Measurements from ENCODE around the gene PPP1R2. TPM values are rescaled to one million over a fixed set of nuclear protein-coding genes. Genes with fewer than 3 reads are reported as not detected.
"Not testable (repeated sequence)": the region's sequence is repeated elsewhere in the genome, so short reads cannot be mapped to it uniquely, and the experiment has no call there.

The PPP1R2 gene
- total RNA-seq, 2 donors from 2014 or later = 24.2 to 30.7 TPM

- H3K27ac Mint-ChIP-seq; H3K9me3 Mint-ChIP-seq; H3K36me3 ChIP-seq (ENCODE audit: control insufficient read depth, insufficient read depth, low read length); H3K4me3 Mint-ChIP-seq; H3K27me3 Mint-ChIP-seq (ENCODE audit: insufficient read depth); H3K4me1 ChIP-seq (ENCODE audit: control insufficient read depth, insufficient read depth, low read length); H3K36me3 Mint-ChIP-seq (ENCODE audit: low read depth); H3K27ac ChIP-seq (ENCODE audit: low read depth, low read length); H3K4me1 Mint-ChIP-seq; H3K27me3 ChIP-seq (ENCODE audit: control insufficient read depth, insufficient read depth, low read length, poor library complexity, severe bottlenecking); H3K4me3 ChIP-seq (ENCODE audit: low read length); DNase-seq; H3K9ac ChIP-seq (ENCODE audit: extremely low read depth, low read length, poor library complexity, severe bottlenecking): not testable (repeated sequence)
- WGBS, 2 experiments (ENCODE audit: insufficient coverage in 1 of 2, insufficient read length in 1 of 2) = 68 to 75% methylated on average over 6 of the region's 6 CpGs
- H3K9me3 ChIP-seq (ENCODE audit: control insufficient read depth, low read length) = peaks cover 22% of the 10 kb centered on the region
Measured at GRCh38 chr3:195589796-195590195, 46.7 kb upstream of the PPP1R2 start.

- 86 to 90% methylated on average over 2 to 5 of the region's 5 CpGs for WGBS, 2 experiments (ENCODE audit: insufficient coverage in 1 of 2, insufficient read length in 1 of 2)
- no peak overlapping the region for H3K9ac ChIP-seq (ENCODE audit: extremely low read depth, low read length, poor library complexity, severe bottlenecking)
- no peaks in the 10 kb centered on the region for H3K27me3 Mint-ChIP-seq (ENCODE audit: insufficient read depth)
- no peaks in the 10 kb centered on the region for H3K27me3 ChIP-seq (ENCODE audit: control insufficient read depth, insufficient read depth, low read length, poor library complexity, severe bottlenecking)
- no peak overlapping the region for H3K27ac Mint-ChIP-seq
- H3K27ac ChIP-seq (ENCODE audit: low read depth, low read length) = no peak overlapping the region
- TF ChIP-seq CTCF (conservative IDR thresholded peaks at IDR 0.05) = no peak
- H3K4me3 ChIP-seq (ENCODE audit: low read length) = no peak overlapping the region
- peaks cover 4% of the 10 kb centered on the region for H3K4me1 Mint-ChIP-seq
- DNase-seq = no peak
- H3K9me3 ChIP-seq (ENCODE audit: control insufficient read depth, low read length) = peaks cover 22% of the 10 kb centered on the region
- no peaks in the 10 kb centered on the region for H3K4me1 ChIP-seq (ENCODE audit: control insufficient read depth, insufficient read depth, low read length)
- no peak overlapping the region for H3K4me3 Mint-ChIP-seq
- H3K9me3 Mint-ChIP-seq = no peaks in the 10 kb centered on the region
- no peaks in the 10 kb centered on the region for H3K36me3 Mint-ChIP-seq (ENCODE audit: low read depth)
- no peaks in the 10 kb centered on the region for H3K36me3 ChIP-seq (ENCODE audit: control insufficient read depth, insufficient read depth, low read length)
Measured at GRCh38 chr3:195587824-195588223, 44.7 kb upstream of the PPP1R2 start.

GRCh38 chr3:195587406-195587805, 44.3 kb upstream of the PPP1R2 start:
- H3K9me3 ChIP-seq (ENCODE audit: control insufficient read depth, low read length) = peaks cover 22% of the 10 kb centered on the region
- Mint-ChIP-seq H3K9me3 (no peaks in the 10 kb centered on the region), H3K4me3 (no peak overlapping the region), H3K27me3 (ENCODE audit: insufficient read depth) (no peaks in the 10 kb centered on the region), H3K36me3 (ENCODE audit: low read depth) (no peaks in the 10 kb centered on the region), H3K27ac (no peak overlapping the region), H3K4me1 (peaks cover 4% of the 10 kb centered on the region)
- H3K27me3 ChIP-seq (ENCODE audit: control insufficient read depth, insufficient read depth, low read length, poor library complexity, severe bottlenecking) = no peaks in the 10 kb centered on the region
- DNase-seq = no peak
- H3K9ac ChIP-seq (ENCODE audit: extremely low read depth, low read length, poor library complexity, severe bottlenecking) = no peak overlapping the region
- H3K4me1 ChIP-seq (ENCODE audit: control insufficient read depth, insufficient read depth, low read length) = no peaks in the 10 kb centered on the region
- TF ChIP-seq CTCF (conservative IDR thresholded peaks at IDR 0.05) = no peak
- no peak overlapping the region for H3K4me3 ChIP-seq (ENCODE audit: low read length)
- 100% methylated on average over 4 of the region's 4 CpGs; no CpG with 5 or more reads in 1 of the 2 experiments for WGBS, 2 experiments (ENCODE audit: insufficient coverage in 1 of 2, insufficient read length in 1 of 2)
- H3K27ac ChIP-seq (ENCODE audit: low read depth, low read length) = no peak overlapping the region
- H3K36me3 ChIP-seq (ENCODE audit: control insufficient read depth, insufficient read depth, low read length) = no peaks in the 10 kb centered on the region

GRCh38 chr3:195584543-195584870, 41.4 kb upstream of the PPP1R2 start:
- no peaks in the 10 kb centered on the region for H3K27me3 Mint-ChIP-seq (ENCODE audit: insufficient read depth)
- peaks cover 4% of the 10 kb centered on the region for H3K4me1 Mint-ChIP-seq
- H3K4me1 ChIP-seq (ENCODE audit: control insufficient read depth, insufficient read depth, low read length) = no peaks in the 10 kb centered on the region
- no peaks in the 10 kb centered on the region for H3K36me3 Mint-ChIP-seq (ENCODE audit: low read depth)
- no peaks in the 10 kb centered on the region for H3K9me3 Mint-ChIP-seq
- no peaks in the 10 kb centered on the region for H3K27me3 ChIP-seq (ENCODE audit: control insufficient read depth, insufficient read depth, low read length, poor library complexity, severe bottlenecking)
- no peak overlapping the region for H3K4me3 ChIP-seq (ENCODE audit: low read length)
- no peak for DNase-seq
- H3K4me3 Mint-ChIP-seq = no peak overlapping the region
- H3K27ac Mint-ChIP-seq = no peak overlapping the region
- H3K9me3 ChIP-seq (ENCODE audit: control insufficient read depth, low read length) = peaks cover 10% of the 10 kb centered on the region
- no peak overlapping the region for H3K9ac ChIP-seq (ENCODE audit: extremely low read depth, low read length, poor library complexity, severe bottlenecking)
- 88 to 91% methylated on average over 1 to 4 of the region's 4 CpGs for WGBS, 2 experiments (ENCODE audit: insufficient coverage in 1 of 2, insufficient read length in 1 of 2)
- H3K27ac ChIP-seq (ENCODE audit: low read depth, low read length) = no peak overlapping the region
- no peak for TF ChIP-seq CTCF (conservative IDR thresholded peaks at IDR 0.05)
- H3K36me3 ChIP-seq (ENCODE audit: control insufficient read depth, insufficient read depth, low read length) = no peaks in the 10 kb centered on the region
